ENCODE data around the gene SHISA9.

The SHISA9 gene

DNA sequence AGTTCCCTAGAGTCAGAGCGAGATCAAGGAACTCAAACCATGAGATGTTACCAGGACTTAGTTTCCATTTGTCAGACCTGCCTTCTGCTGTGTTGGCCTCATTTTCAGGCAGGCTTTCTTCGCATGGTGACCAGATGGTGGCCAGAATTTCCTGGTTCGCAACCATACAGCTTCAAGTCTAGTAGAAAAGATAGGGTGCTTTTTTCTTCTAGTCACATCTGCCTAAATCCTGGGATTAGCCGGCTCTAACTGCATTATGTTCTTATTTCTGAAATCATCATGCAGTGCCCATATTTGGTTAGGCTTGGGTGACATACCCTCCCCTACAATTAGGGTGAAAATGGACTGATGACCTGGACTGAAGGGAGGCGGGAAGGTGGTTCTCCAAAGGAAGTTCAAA lies 131.5 kb downstream of the SHISA9 start:
- DNase-seq: no peak

DNA sequence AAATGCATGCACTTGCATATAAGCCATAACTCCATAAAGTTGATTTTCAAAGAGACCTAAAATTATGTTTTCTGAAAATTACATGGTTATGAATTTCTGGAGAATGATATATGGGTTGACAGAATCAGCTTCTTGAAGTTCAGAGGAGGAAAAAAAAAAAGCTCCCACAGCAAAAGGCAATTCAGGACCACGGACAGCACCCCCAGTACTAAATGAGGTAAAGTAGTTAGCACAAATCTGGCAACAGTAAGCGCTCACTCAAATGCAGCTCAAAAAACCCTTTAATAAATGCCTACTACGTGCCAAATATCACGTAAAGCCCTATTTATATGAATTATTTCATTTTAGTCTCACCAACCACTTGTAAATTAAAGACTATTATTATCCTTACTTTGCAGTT lies 135.2 kb downstream of the SHISA9 start:
- DNase-seq: no peak

DNA sequence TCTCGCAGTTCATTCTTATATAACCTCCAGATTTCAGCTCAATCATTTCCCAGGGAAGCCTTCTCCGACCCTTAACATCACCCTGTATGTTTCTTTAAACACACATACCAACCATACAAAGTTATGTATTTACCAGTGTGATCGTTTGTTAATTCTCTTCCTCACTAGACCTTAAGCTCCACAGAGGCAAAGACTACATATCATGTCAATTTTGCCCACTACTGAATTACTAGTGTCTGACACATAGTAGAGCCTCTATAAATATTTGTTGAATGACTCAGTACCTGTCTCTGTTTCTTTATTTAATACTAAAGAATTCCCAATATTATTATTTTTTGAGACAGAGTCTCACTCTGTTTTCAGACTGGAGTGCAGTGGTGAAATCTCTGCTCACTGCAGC lies 137.2 kb downstream of the SHISA9 start:
- DNase-seq: no peak

DNA sequence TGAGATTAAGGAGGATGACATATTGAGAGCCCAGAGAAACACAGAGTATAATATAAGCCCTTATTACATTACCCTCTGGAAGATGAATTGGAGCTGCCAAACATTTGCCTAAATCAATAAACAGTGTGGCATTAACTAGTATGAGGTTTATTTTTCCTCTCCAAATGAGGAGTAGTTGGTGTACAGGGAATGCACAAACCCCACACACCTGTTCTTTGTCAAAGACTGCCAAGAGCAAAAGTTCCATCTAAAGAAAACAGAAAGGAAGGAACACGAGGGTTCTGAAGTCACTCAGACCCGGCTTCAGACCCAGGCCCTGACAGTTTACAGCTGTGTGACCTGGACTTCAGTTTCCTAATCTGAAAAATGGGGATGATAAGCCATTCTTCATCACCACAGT lies 138.1 kb downstream of the SHISA9 start:
- DNase-seq: no peak

DNA sequence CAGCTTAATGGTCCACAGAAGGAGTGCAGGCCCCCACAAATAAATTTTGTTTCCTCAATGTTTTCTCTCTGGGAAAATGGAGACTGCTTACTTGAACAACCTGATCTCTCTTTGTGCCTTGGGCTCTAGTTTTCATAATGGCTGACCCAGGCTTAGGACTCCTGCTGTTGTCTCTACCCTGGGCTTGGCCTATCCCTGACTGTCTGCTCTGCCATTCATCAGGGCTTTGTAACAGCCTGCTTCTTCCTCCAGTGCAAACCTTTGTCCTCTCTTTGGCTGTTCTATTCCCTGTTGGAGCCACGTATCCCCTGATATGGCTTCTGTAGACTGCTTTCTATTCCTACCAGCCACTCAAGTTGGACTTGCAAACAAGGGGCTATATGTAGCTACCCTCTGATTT lies 139.8 kb downstream of the SHISA9 start:
- no peak for DNase-seq

DNA sequence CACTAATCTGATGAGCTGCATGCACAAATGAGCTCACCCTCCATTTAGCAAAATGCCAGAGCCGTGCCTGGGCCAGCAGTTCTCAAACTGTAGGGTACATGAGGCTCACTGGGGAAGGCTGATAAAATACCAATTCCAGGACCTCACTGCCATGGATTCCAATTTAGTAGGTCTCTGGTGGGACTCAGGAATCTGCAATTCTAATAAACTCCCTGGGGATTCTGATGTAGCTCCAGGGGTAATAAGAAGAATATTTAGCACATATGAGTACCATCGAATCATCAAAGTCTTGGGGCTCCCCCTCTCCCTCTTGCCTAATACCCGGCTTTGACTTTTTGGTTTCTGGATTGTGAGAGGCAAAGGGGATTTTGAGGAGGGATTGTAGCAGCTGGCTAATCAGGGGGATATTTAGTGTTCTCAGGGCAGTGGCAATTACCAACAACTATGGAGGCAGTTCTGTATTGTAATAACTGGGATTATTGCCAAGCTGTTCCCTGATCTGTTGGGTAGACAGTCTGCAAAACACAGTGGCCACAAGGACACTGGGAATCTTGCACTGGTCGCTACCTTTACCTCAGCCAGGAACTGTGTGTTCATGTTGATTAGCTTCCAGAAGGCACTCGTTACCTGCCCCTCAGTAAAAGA lies 140.4 kb downstream of the SHISA9 start:
- no peak for DNase-seq

DNA sequence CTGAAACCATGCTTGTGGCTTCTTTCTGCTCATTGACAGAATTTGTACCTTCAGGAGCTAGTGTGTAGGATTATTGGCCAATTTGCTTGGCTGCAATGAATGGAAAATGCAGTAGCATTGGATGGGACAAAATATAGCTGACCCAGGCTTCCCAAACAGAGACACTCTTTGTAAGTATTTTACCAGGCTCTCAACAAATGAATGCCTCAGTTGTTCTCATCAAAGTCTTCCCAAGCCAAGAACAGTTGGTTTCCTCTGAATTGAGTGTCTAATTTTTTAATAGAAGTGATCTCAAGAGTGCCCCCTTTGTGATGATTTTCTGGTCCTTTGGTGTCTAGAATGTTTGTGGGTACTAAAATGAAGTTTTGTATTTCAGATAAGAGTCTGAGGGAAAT lies 140.9 kb downstream of the SHISA9 start:
- no peak for DNase-seq

GRCh38 chr16:13046061-13046821 lies 144.8 kb downstream of the SHISA9 start:
- DNase-seq: no peak

DNA sequence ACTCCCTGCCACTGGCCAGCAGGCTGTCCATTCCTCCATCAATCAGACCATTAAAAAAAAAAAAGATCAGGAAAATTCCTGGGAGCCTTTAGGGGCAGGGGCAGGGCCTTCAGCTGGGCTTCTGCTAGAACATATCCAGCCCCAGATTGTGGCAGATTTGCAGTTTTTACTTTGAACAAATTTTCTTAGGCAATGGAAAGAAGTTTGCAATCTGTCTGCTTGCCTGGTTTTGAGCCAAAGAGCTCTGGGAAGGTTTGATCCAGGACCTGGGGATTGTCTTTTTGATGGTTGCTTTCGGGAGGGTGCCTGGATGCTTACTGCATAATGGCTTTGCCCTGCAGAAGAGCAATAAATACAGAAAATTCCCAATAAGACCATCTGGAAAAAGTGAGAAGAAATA lies 145.9 kb downstream of the SHISA9 start:
- DNase-seq: no peak

GRCh38 chr16:13049688-13050087 lies 148.3 kb downstream of the SHISA9 start:
- DNase-seq: no peak

GRCh38 chr16:13052431-13052830 lies 151.0 kb downstream of the SHISA9 start:
- DNase-seq: no peak

DNA sequence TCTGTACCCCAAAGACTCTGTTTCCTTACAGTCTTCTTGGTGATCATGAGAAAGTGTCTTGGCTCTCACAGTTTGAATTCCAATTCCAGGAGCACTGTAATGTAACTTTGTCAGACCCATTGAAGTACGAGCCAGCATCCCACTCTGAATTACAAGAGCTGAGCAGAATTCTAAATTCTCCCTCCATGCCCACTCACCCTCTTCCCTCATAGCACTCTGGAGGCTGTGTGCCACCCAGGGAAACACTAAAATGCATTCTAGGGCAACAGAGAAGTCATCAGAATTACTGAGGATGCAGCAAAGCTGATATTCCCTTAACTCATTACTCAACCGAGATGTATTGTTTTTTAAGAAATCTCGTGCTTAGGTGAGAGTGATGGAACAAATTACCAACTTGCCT lies 154.1 kb downstream of the SHISA9 start:
- DNase-seq: no peak

GRCh38 chr16:13056607-13057006 lies 155.2 kb downstream of the SHISA9 start:
- no peak for DNase-seq

DNA sequence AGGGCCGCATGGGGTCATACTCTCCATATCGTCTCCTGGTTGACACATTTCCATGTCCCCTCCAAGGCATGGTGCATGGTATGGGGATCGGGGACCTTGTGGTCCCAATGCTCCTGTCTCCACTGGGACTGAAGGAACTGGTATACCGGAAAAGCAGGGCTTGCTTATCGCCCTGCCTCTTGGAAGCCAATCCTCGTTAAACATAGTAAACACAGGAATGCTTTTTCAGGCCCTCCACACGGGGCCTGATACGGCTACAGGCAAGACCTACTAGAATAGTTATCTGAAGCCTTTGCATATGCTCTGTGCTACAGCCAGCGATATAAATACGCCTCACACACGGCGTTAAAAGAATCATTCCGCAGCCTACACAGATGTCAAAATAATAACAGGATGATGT lies 159.5 kb downstream of the SHISA9 start:
- DNase-seq: no peak

- DNase-seq: no peak
These were observed 160.3 kb downstream of the SHISA9 start for GRCh38 chr16:13061691-13062090.

DNA sequence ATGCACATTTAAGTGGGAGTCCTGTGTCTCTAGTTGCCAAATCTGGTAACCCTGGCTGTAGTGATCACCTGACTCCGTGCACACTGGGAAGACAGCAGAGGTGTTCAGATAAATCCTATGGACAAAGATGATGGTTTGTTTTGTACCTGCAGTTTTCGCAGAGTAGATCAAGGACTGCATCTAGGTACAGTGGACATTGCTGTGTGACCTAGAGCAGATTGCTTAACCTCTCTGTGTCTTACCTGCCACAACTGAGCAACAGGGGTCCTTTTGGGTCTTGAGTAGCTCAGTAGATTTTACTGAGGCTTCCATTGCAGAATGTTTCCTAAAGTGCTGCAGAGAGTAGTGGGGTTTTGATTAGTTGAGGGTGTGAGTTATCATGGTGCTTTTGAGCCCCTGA lies 160.8 kb downstream of the SHISA9 start:
- DNase-seq: no peak

DNA sequence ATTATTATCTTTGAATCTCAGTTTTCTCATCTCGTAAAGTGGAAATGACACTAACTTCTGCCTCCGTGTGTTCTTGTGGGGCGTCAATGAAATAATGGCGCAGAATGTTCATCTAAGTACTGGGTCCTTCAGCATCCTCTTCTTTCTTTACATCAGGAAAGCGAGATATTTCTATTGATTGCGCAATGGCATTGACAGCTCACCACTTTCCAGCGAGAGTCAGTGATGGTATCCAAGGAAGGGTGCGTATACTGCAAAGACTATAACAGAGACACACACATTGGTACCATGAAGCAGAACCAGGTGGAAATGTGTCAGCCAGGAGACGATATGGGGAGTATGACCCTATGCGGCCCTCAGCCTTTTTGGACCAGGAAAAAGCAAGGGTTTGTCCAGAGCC lies 162.1 kb downstream of the SHISA9 start:
- no peak for DNase-seq

- no peak for DNase-seq
These were observed 163.4 kb downstream of the SHISA9 start for GRCh38 chr16:13064821-13065220.

GRCh38 chr16:13067648-13068047 lies 166.2 kb downstream of the SHISA9 start:
- no peak for DNase-seq

DNA sequence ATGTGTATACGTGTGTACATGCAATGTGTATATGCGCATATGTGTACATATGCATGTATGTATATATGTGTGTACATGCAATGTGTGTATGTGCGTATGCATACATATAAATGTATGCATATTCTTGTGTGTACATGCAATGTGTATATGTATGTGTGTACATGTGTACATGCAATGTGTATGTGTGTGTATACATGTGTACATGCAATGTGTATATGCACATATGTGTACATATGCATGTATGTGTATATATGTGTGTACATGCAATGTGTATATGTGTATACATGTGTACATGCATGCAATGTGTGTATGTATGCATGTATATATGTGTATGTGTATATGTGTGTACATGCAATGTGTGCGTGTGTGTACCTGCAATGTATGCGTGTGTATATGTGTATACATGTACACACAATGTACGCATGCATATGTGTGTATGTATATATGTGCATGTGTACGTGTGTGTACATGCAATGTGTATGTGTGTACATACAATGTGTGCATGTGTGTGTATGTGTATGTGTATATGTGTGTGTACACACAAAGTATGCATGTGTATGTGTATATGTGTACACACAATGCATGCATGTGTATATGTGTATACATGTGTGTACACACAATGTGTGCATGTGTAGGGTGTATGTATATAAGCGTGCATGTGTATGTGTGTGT lies 167.7 kb downstream of the SHISA9 start:
- no peak for DNase-seq

DNA sequence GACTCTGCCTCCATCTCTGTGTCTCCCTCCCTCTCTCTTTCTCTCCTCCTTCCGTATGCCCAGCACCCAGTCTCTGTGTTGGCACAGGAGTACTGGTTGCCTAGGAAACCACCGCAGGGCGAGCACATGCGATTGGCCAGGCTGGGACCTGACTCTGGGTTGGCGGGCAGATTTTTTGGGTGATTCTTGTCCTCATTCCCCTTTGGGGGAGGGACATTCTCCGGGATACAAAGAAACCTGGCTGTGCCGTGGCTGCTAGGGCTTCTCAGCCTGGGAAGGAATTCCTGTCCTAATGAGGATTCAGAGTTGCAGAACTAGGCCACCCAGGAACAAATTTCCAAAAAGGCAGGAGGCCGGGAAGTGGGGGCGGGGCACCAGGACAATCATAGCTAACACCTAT lies 168.9 kb downstream of the SHISA9 start:
- DNase-seq: no peak

DNA sequence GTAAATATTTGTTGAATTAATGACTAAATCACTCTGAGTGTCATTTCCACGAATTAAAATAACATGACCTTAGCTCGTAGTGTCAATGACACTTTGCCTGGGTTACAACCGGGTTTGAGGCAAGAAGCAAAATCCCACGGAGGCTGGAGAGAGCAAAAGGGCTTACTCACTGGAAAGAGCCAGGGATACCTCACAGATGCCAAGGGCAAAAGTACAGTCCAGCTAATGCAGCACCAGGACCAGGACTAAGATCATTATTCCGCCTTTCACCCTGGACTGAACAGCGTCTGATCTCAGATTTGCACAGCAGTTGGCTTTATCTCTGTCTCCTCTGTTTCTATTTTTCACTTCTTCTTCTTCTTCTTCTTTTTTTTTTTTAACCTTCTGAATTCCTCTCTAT lies 175.5 kb downstream of the SHISA9 start:
- DNase-seq: no peak

- no peak for DNase-seq
These were observed 176.4 kb downstream of the SHISA9 start for GRCh38 chr16:13077816-13078215.

DNA sequence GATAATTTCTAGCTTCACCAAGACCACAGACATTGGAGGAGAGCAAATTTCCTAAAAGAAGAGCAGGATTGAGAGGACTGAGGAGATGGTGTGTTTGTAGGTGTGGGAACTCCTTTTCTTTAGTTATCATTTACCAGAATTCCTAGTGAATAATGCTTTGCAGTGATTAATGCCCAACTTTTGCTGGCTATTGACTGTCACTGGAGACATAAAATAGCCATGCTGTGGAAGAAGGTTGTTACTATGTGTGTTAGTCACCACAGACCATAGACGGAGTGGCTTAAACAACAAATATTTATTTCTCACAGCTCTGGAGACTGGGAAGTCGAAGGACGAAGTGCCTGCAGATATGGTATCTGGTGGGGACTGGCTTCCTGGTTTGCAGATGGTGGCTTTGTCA lies 179.1 kb downstream of the SHISA9 start:
- DNase-seq: no peak
